Gastrocnemius medialis (tissue), 4 donors: ENCODE results near the gene NTRK3.

ENCODE experiments used
- CTCF ChIP-seq, 5 experiments: fragments of 450-650 bp in 3 of 5; fragments of 200-600 bp in 2 of 5; sonication (generic) in 2 of 5; IDR thresholded peaks in 4 of 5; conservative IDR thresholded peaks in 1 of 5; 1 replicate in 4 of 5; 2 replicates in 1 of 5; pipeline ENCODE4 v1.5.1; 2016 to 2019; ENCODE audit warnings: antibody characterized with exemption in 5 of 5, mild to moderate bottlenecking in 3 of 5, moderate library complexity in 3 of 5
- POLR2A ChIP-seq, 2 donors: fragments of 450-650 bp; IDR thresholded peaks; one replicate each; pipeline ENCODE4 v1.6.1; 2017; ENCODE audit warnings: antibody characterized with exemption in 2 of 2, mild to moderate bottlenecking in 2 of 2, moderate library complexity in 2 of 2

DNA sequence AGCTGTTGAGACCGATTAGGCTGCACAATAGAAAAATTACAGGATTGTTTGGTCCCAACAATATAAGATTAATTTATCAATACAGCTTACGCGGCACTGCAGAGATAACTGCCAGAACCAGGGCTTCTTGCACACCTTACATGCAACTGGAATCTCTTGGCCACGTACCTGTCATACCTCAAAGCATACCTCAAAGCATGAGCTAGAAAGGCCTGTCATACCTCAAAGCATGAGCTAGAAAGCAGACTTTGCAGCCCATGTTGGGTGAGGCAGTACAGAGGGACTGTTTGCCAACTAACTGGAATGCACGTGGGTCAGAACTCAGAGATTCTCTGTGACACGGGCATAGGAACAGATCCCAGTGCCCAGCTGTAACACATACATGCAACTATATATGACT, 34.7 kb downstream of the NTRK3 start:
- TF ChIP-seq CTCF (IDR thresholded peaks at IDR 0.05 in 4 of 5, conservative IDR thresholded peaks at IDR 0.05 in 1 of 5), result no peak
- no peak for TF ChIP-seq POLR2A (IDR thresholded peaks at IDR 0.05)
